ENCODE measurements around the gene GJA5.
"Not testable (repeated sequence)": the region's sequence is repeated elsewhere in the genome, so short reads cannot be mapped to it uniquely, and the experiment has no call there.

The GJA5 gene

GRCh38 chr1:147762233-147763024, 2.0 kb upstream of the GJA5 start:
- peak; percentile 4 for DNase-seq

GRCh38 chr1:147758379-147759100, 1.9 kb downstream of the GJA5 start:
- no peak for DNase-seq

- no peak for DNase-seq
Observed at GRCh38 chr1:147757015-147757990, 3.1 kb downstream of the GJA5 start.

GRCh38 chr1:147756341-147756740, 4.1 kb downstream of the GJA5 start:
- DNase-seq, result no peak

- DNase-seq, result no peak
Observed at GRCh38 chr1:147754661-147755060, 5.7 kb downstream of the GJA5 start.

- no peak for DNase-seq
Observed at GRCh38 chr1:147753081-147753480, 7.3 kb downstream of the GJA5 start.

- DNase-seq, result no peak
Observed at GRCh38 chr1:147752511-147752910, 7.9 kb downstream of the GJA5 start.

- no peak for DNase-seq
Observed at GRCh38 chr1:147751346-147751745, 9.1 kb downstream of the GJA5 start.

- DNase-seq, result no peak
Observed at GRCh38 chr1:147750618-147751217, 9.7 kb downstream of the GJA5 start.

GRCh38 chr1:147749792-147750191, 10.6 kb downstream of the GJA5 start:
- no peak for DNase-seq

- DNase-seq, result no peak
Observed at GRCh38 chr1:147748676-147749350, 11.6 kb downstream of the GJA5 start.

- no peak for DNase-seq
Observed at GRCh38 chr1:147747966-147748365, 12.4 kb downstream of the GJA5 start.

GRCh38 chr1:147745271-147745670, 15.1 kb downstream of the GJA5 start:
- DNase-seq, result no peak

- DNase-seq, result no peak
Observed at GRCh38 chr1:147741065-147741464, 19.3 kb downstream of the GJA5 start.

GRCh38 chr1:147740391-147740790, 20.0 kb downstream of the GJA5 start:
- DNase-seq, result no peak

- no peak for DNase-seq
Observed at GRCh38 chr1:147738739-147739476, 21.5 kb downstream of the GJA5 start.

- no peak for DNase-seq
Observed at GRCh38 chr1:147738129-147738528, 22.3 kb downstream of the GJA5 start.

- no peak for DNase-seq
Observed at GRCh38 chr1:147736883-147737282, 23.5 kb downstream of the GJA5 start.

GRCh38 chr1:147735423-147735822, 25.0 kb downstream of the GJA5 start:
- no peak for DNase-seq

- not testable (repeated sequence) for DNase-seq
Observed at GRCh38 chr1:147734291-147734841, 26.0 kb downstream of the GJA5 start.

- no peak for DNase-seq
Observed at GRCh38 chr1:147729315-147729714, 31.1 kb downstream of the GJA5 start.
